K562 (cell line): ENCODE measurements around the gene CKLF. TPM values are rescaled to one million over a fixed set of nuclear protein-coding genes. Genes with fewer than 3 reads are reported as not detected.
A peak's percentile ranks its signal among the peaks of the same experiment; 100 is the strongest.

Experiments
- BRD4 ChIP-seq: fragments of 200-600 bp; sonication (generic); IDR thresholded peaks from 2 replicates; pipeline ENCODE4 v1.6.1; 2017; ENCODE audit warnings: inconsistent platforms
- CHD4 ChIP-seq: fragments of 200-600 bp; sonication (generic); IDR thresholded peaks from 3 replicates; pipeline ENCODE4 v1.6.1; 2012; ENCODE audit warnings: low read depth, mild to moderate bottlenecking, mixed read lengths, low read length, inconsistent platforms; ENCODE audit not compliant: insufficient read depth, insufficient replicate concordance, poor library complexity, severe bottlenecking
- ETV6 ChIP-seq, 3 experiments: fragments of 150-350 bp in 1 of 3; sonication (generic) in 1 of 3; formaldehyde crosslinking in 1 of 3; IDR thresholded peaks; 2 replicates each; pipeline versions ENCODE4 v1.6.1 to v1.8.0; 2014 to 2022; ENCODE audit warnings: borderline replicate concordance in 2 of 3, low read depth in 2 of 3, antibody characterized with exemption in 1 of 3, low read length in 1 of 3, mild to moderate bottlenecking in 1 of 3, missing genetic modification reagents in 1 of 3
- GMEB1 ChIP-seq: fragments of 250-450 bp; sonication (Bioruptor Pico); IDR thresholded peaks from 2 replicates; pipeline ENCODE4 v1.4.0; 2020; ENCODE audit warnings: mild to moderate bottlenecking
- HSF4 ChIP-seq: fragments of 250-450 bp; sonication (Bioruptor Pico); IDR thresholded peaks from 2 replicates; pipeline ENCODE4 v2.1.2; 2022; ENCODE audit warnings: mild to moderate bottlenecking, moderate library complexity, borderline replicate concordance
- ILF3 ChIP-seq: fragments of 450-650 bp; IDR thresholded peaks from 2 replicates; pipeline ENCODE4 v1.6.1; 2018; ENCODE audit warnings: antibody characterized with exemption, mild to moderate bottlenecking, moderate library complexity, borderline replicate concordance
- MCM5 ChIP-seq: fragments of 450-650 bp; IDR thresholded peaks from 2 replicates; pipeline ENCODE4 v1.6.1; 2016; ENCODE audit warnings: low read depth
- NCOA1 ChIP-seq: fragments of 450-650 bp; IDR thresholded peaks from 2 replicates; pipeline ENCODE4 v1.6.1; 2016; ENCODE audit warnings: low read depth
- NFYB ChIP-seq: IDR thresholded peaks from 2 replicates; pipeline ENCODE4 v1.6.1; 2011; ENCODE audit warnings: mild to moderate bottlenecking, moderate library complexity; ENCODE audit not compliant: insufficient read length; ENCODE audit errors: extremely low read depth
- PHF8 ChIP-seq: fragments of 200-600 bp; sonication (generic); IDR thresholded peaks from 2 replicates; pipeline ENCODE4 v1.6.1; 2012; ENCODE audit warnings: mixed run types, mild to moderate bottlenecking, inconsistent platforms, low read length, moderate library complexity, borderline replicate concordance
- RAD51 ChIP-seq: fragments of 450-650 bp; IDR thresholded peaks from 2 replicates; pipeline ENCODE4 v1.7.1; 2016; ENCODE audit warnings: low read depth, mild to moderate bottlenecking, borderline replicate concordance
- SOX6 ChIP-seq: fragments of 450-650 bp; IDR thresholded peaks from 2 replicates; pipeline ENCODE4 v1.6.1; 2014; ENCODE audit warnings: mild to moderate bottlenecking
- SREBF1 ChIP-seq: fragments of 150-350 bp; IDR thresholded peaks from 2 replicates; pipeline ENCODE4 v1.6.1; 2014; ENCODE audit warnings: antibody characterized with exemption, low read depth, low read length, borderline replicate concordance
- SRSF1 ChIP-seq: fragments of 200-400 bp; formaldehyde crosslinking; IDR thresholded peaks from 2 replicates; pipeline ENCODE4 v1.6.1; 2017; ENCODE audit warnings: mild to moderate bottlenecking, low read depth, low read length, moderate library complexity
- ZBTB11 ChIP-seq, 3 experiments: fragments of 200-800 bp in 1 of 3; fragments of 250-450 bp in 1 of 3; fragments of 450-650 bp in 1 of 3; sonication (Bioruptor Pico) in 1 of 3; sonication (Bioruptor generic) in 1 of 3; formaldehyde crosslinking in 1 of 3; IDR thresholded peaks; 2 replicates each; pipeline versions ENCODE4 v1.6.1 to v1.8.0; 2016 to 2022; ENCODE audit warnings: mild to moderate bottlenecking in 2 of 3, missing genetic modification characterization in 2 of 3, missing compliant biosample characterization in 1 of 3, moderate library complexity in 1 of 3
- ZNF146 ChIP-seq: IDR thresholded peaks from one replicate; pipeline ENCODE4 v1.6.1; 2018; ENCODE audit warnings: missing compliant biosample characterization; ENCODE audit not compliant: unreplicated experiment
- ZNF232 ChIP-seq: sonication (generic); formaldehyde crosslinking; IDR thresholded peaks from 2 replicates; pipeline ENCODE4 v1.8.0; 2022; ENCODE audit warnings: mild to moderate bottlenecking, missing genetic modification reagents
- ZNF274 ChIP-seq: IDR thresholded peaks from 2 replicates; pipeline ENCODE4 v1.6.1; 2011; ENCODE audit warnings: low read depth, mild to moderate bottlenecking, low read length, moderate library complexity, borderline replicate concordance
- ZNF282 ChIP-seq: sonication (generic); formaldehyde crosslinking; IDR thresholded peaks from 2 replicates; pipeline ENCODE4 v1.8.1; 2023; ENCODE audit warnings: missing genetic modification reagents
- ZNF551 ChIP-seq: fragments of 250-450 bp; sonication (Bioruptor Pico); IDR thresholded peaks from 2 replicates; pipeline ENCODE4 v1.5.0; 2021; ENCODE audit warnings: mild to moderate bottlenecking, moderate library complexity
- ZNF589 ChIP-seq: fragments of 200-800 bp; sonication (Bioruptor generic); IDR thresholded peaks from 2 replicates; pipeline ENCODE4 v1.6.1; 2016; ENCODE audit warnings: low read depth, missing genetic modification characterization, missing compliant biosample characterization
- ZNF764 ChIP-seq: fragments of 250-450 bp; sonication (Bioruptor Pico); IDR thresholded peaks from 2 replicates; pipeline ENCODE4 v1.4.0; 2020; ENCODE audit warnings: low read depth, mild to moderate bottlenecking, moderate library complexity
- ZNF830 ChIP-seq: fragments of 250-450 bp; sonication (Bioruptor Pico); IDR thresholded peaks from 2 replicates; pipeline ENCODE4 v1.5.0; 2021; ENCODE audit warnings: mild to moderate bottlenecking
- polyA plus RNA-seq, 8 experiments: library from polyadenylated mRNA; depleted of rRNA in 4 of 8; stranded (reverse) in 5 of 8; unstranded in 3 of 8; fragments of >200 nt; fragmentation: Nextera tagmentation in 2 of 8; fragmentation: Illumina TruSeq in 1 of 8; extraction: Ambion mirVana in 2 of 8; extraction: Trizol in 1 of 8; gene quantifications; 2 replicates each; pipeline versions ENCODE4 v1.2.1 to v1.2.3, GENCODE V29; 2011 to 2014; ENCODE audit warnings: inconsistent platforms in 1 of 8, missing spikeins in 1 of 8
- total RNA-seq, 7 experiments: library from RNA; depleted of rRNA in 6 of 7; stranded (reverse); fragments of >200 nt in 6 of 7; fragmentation: Illumina TruSeq in 2 of 7; extraction: Trizol in 2 of 7; gene quantifications; 2 replicates each; pipeline versions ENCODE4 v1.2.1 to v1.2.3, GENCODE V29; 2011 to 2021; ENCODE audit warnings: low replicate concordance in 1 of 7

CKLF gene
- total and polyA plus RNA-seq, 9 of the 15 experiments (the other 6 are each of a cell fraction or from before 2014, with no cell fraction given): 84.8 to 322 (median 118) TPM

GRCh38 chr16:66604376-66605176 is 52.2 kb downstream of the CKLF start, which contains the start of gene CMTM3 (continued):
- 0 out of 2 replicates have a peak, but pooled peaks have one; percentile 28 for TF ChIP-seq GMEB1 (CRISPR knock-in tag)
- 0 out of 2 replicates have a peak, but pooled peaks have one; percentile 76 for TF ChIP-seq ZNF830 (CRISPR knock-in tag)
- no peak for TF ChIP-seq MCM5
- peak in 2 of 3 experiments; percentile 24 to 87; a peak in 2 of 6 replicates for TF ChIP-seq ZBTB11 (CRISPR knock-in tag; IDR thresholded peaks at IDR 0.05)
- peak; percentile 76 for TF ChIP-seq ZNF764
- TF ChIP-seq RAD51: no peak
- no peak for TF ChIP-seq ZNF146
- no peak for TF ChIP-seq ZNF589 (CRISPR knock-in tag)
- TF ChIP-seq ILF3: no peak
- TF ChIP-seq NFYB: no peak
- no peak for TF ChIP-seq SREBF1
- no peak for TF ChIP-seq NCOA1
- TF ChIP-seq BRD4: no peak
- TF ChIP-seq ZNF551: no peak
- TF ChIP-seq PHF8: peak; percentile 55; the same call in 1 of the 2 replicates
- TF ChIP-seq ZNF282: no peak
- TF ChIP-seq SRSF1: no peak
- TF ChIP-seq ETV6 (IDR thresholded peaks at IDR 0.05; ENCODE audit: borderline replicate concordance in 1 of 2, low read depth in 2 of 2, low read length in 1 of 2): no peak
- no peak for TF ChIP-seq ETV6 (CRISPR knock-in tag; IDR thresholded peaks at IDR 0.05; ENCODE audit: borderline replicate concordance)
- no peak for TF ChIP-seq ZNF274
- no peak for TF ChIP-seq SOX6
- no peak for TF ChIP-seq HSF4
- TF ChIP-seq CHD4: no peak
- TF ChIP-seq ZNF232 (CRISPR knock-in tag): no peak
